SK-N-MC (cell line): ENCODE results near the gene USP6.
"Not testable (repeated sequence)": the region's sequence is repeated elsewhere in the genome, so short reads cannot be mapped to it uniquely, and the experiment has no call there.

Experiments used
- DNase-seq: peaks from one replicate; pipeline ENCODE4 v3.0.0-alpha.2; 2011; ENCODE audit warnings: low read depth, low spot score
- H3K27ac ChIP-seq: fragments of 200-600 bp; sonication (generic); 2 replicates; pipeline ENCODE4 v1.5.1; 2016; ENCODE audit warnings: mixed run types
- H3K36me3 ChIP-seq: fragments of 200-600 bp; sonication (generic); 2 replicates; pipeline ENCODE4 v1.6.1; 2017; ENCODE audit warnings: antibody characterized with exemption, low read length, mixed read lengths; ENCODE audit not compliant: insufficient read depth
- H3K4me3 ChIP-seq: fragments of 200-600 bp; sonication (generic); 2 replicates; pipeline ENCODE4 v1.5.1; 2016
- H3K9ac ChIP-seq: fragments of 200-600 bp; sonication (generic); 2 replicates; pipeline ENCODE4 v1.8.0; 2017; ENCODE audit warnings: mixed run types, mixed read lengths; ENCODE audit not compliant: insufficient read length
- H3K9me3 ChIP-seq: fragments of 200-600 bp; sonication (generic); 2 replicates; pipeline ENCODE4 v1.6.1; 2017; ENCODE audit warnings: low read depth, mild to moderate bottlenecking, antibody characterized with exemption, low read length, moderate library complexity, mixed read lengths
- EZH2 ChIP-seq: fragments of 200-600 bp; sonication (generic); IDR thresholded peaks from one replicate; pipeline ENCODE4 v1.6.1; 2017; ENCODE audit warnings: antibody characterized with exemption
- FOXP2 ChIP-seq: optimal IDR thresholded peaks from 2 replicates; pipeline ENCODE3; 2011; ENCODE audit warnings: mild to moderate bottlenecking, moderate library complexity; ENCODE audit not compliant: insufficient read depth; ENCODE audit errors: extremely low read length, control extremely low read depth
- POLR2AphosphoS5 ChIP-seq: IDR thresholded peaks from 2 replicates; pipeline ENCODE4 v1.6.1; 2012; ENCODE audit warnings: mild to moderate bottlenecking, low read depth, low read length, borderline replicate concordance

The USP6 gene

GRCh38 chr17:5118219-5118618, 2.4 kb downstream of the USP6 start:
- TF ChIP-seq EZH2 (no peak), POLR2AphosphoS5 (no peak), FOXP2 (no peak)
- no peak overlapping the region for H3K9ac ChIP-seq
- no peak overlapping the region for H3K4me3 ChIP-seq
- DNase-seq: no peak
- H3K36me3 ChIP-seq: peaks cover 10% of the 10 kb centered on the region; the same call in 1 of the 2 replicates
- H3K27ac ChIP-seq: no peak overlapping the region
- no peaks in the 10 kb centered on the region for H3K9me3 ChIP-seq

GRCh38 chr17:5120036-5120435, 4.2 kb downstream of the USP6 start:
- Histone ChIP-seq H3K36me3 (no peaks in the 10 kb centered on the region), H3K9me3 (no peaks in the 10 kb centered on the region), H3K4me3 (no peak overlapping the region), H3K27ac (no peak overlapping the region), H3K9ac (no peak overlapping the region)
- no peak for DNase-seq
- no peak for TF ChIP-seq POLR2AphosphoS5

DNA sequence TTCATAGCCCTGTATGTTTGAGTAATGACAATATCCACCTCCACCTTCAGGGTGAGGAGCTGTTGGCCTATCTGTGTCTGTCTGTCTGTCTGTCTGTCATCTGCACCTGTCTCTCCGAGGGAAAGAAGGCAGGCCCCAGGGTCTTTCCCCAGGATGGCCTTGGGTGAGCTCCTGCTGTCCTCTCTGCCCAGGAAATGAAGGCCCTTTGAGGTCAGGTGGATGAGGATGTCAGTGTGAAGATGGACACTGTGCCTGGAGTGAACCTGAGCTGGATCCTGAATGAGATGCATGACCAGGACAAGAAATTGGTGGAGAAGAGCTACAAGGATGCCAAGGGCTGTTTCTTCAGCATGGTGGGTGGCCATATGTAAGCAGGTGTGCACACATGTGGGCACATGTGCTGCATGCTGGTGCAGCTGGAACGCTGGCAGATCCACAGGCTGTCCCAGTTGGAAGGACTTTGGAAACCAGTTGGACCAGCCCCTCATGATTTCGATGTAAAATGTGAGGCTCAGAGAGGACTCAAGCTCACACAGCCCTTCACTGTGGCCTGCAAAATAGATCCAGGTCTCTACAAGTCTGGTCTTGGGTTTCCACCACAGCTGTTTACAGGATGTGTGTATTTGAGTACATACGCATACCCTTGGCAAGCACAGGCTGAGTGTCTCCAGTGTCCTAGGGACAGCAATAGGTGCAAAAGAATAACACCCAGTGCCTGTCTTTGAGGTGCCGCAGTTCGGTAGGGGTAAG, 4.8 kb downstream of the USP6 start:
- H3K4me3 ChIP-seq, H3K36me3 ChIP-seq, H3K9me3 ChIP-seq, DNase-seq, H3K9ac ChIP-seq, H3K27ac ChIP-seq: not testable (repeated sequence)

DNA sequence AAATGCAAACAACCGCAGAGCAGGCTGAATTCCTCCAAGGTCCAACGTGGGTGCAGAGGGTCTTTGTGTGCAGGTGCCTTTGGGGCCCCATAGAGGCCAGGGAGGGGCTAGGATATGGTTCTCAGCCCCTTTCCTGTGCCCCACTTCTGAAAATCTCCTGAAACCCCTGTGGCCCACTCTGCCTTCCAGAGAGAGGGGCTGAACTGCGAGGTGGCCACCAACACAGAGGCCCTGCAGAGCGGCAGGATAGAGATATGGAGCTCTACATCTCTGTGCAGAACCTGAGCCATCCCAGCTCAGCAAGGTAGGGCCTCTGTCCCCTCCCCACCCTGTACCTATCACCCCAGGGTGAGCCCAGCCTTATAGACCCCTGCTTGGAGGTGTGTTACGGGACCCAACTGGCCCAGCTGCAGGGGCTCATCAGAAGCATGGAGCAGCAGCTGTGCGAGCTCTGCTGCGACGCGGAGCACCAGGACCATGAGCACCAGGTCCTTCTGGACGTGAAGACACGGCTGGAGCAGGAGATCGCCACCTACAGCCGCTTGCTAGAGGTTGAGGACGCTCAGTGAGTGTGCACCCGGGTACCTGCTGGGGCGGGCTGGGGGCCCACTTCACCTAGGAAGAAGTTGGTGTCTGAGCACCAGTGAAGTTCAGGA, 5.5 kb downstream of the USP6 start:
- Histone ChIP-seq H3K4me3 (no peak overlapping the region), H3K9ac (no peak overlapping the region), H3K9me3 (no peaks in the 10 kb centered on the region), H3K27ac (no peak overlapping the region), H3K36me3 (no peaks in the 10 kb centered on the region)
- TF ChIP-seq FOXP2 (no peak), EZH2 (no peak), POLR2AphosphoS5 (no peak)
- no peak for DNase-seq

DNA sequence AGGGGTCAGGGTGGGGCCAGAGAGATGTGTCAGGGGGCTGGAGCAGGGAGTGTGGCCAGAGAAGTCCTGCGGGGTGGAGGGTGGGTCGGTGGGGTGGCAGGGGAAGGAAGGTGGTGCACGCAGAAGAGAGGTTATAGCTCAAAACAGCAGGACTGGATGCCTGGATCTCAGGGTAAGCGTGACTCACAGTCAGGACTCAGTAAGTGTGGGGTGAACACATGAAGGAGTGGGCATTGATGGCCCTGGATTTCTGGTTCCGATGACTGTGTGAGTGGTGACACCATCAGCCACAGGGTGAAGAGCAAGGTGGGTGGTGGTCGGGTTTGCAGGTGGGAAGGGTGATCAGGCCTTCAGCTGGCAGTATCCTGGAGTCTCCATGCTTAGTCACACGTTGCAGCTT, 6.2 kb downstream of the USP6 start:
- H3K9ac ChIP-seq, H3K36me3 ChIP-seq, H3K27ac ChIP-seq: not testable (repeated sequence)

GRCh38 chr17:5122586-5123342, 6.9 kb downstream of the USP6 start:
- no peaks in the 10 kb centered on the region for H3K9me3 ChIP-seq
- no peak overlapping the region for H3K9ac ChIP-seq
- TF ChIP-seq EZH2: no peak
- no peak for TF ChIP-seq POLR2AphosphoS5
- no peak for TF ChIP-seq FOXP2
- no peak for DNase-seq
- H3K27ac ChIP-seq: no peak overlapping the region
- peak overlapping the region; percentile 56 for H3K4me3 ChIP-seq
- H3K36me3 ChIP-seq: no peaks in the 10 kb centered on the region

More for the DNA sequence above, 6.2 kb downstream of the USP6 start:
- H3K9me3 ChIP-seq, H3K4me3 ChIP-seq, DNase-seq: not testable (repeated sequence)

DNA sequence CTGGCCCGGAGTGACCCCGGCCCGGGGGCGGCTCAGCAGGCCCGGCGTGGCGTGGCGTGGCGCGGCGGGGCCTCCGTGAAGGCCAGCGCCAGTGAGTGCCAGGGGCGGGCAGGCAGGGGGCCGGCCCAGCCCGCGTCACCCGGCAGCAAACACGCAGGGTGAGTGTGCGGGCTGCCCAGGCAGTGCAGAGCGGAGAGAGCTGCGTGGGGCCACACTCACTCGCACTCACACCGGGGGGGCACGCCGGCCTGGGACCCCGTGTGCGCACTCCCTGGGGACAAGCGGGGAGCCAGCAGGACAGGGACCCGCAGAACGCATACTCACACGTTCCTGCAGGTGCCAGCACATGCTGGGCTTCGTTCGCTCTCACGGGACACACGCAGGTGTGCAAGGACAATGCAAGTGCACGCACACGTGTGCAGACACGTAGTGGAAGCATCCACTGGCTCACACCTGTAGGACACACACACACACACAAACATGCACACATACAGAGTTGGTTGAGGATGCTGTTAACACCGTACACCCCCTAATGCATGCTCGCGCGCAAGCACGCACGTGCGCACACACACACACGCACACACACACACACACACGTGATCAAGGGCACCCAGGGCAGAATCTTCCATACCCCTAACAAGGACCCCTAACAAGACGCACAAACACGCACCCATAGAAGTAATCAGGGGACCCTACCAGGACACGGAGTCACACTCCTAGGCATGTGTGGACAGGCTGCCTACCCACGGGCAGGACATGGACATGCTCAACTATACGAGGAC, 7.7 kb downstream of the USP6 start:
- TF ChIP-seq FOXP2 (no peak), EZH2 (no peak), POLR2AphosphoS5 (no peak)
- no peak for DNase-seq
- Histone ChIP-seq H3K27ac (no peak overlapping the region), H3K9me3 (no peaks in the 10 kb centered on the region), H3K9ac (no peak overlapping the region), H3K36me3 (no peaks in the 10 kb centered on the region), H3K4me3 (no peak overlapping the region)

DNA sequence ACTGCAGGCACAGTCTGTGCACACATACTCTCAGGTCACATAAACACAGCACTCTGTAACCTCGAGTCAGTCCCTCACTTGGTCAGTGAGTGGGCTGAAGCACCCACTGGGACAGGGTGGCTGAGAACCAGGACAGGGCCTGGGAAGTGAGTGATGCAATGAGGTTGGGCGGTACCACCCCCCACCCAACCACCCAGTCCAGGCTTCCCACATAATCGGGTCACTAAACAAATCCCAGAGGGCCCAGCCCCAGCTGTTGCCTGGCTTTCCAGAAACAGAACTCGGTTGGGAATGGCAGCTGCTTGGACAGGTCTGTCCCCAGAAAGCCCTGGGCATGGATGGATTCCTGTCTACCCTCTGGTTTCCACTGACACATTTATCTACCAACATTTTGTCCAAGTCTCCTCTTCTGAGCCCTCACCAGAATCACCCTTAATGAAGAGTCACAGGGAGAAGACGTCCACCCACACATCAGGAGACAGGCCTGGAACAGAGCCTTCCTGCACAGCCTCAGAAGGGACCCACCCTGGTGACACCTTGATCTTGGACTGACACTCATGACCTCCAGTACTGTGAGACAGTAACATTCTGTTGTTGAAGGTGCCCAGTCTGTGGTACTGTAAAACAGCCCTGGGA, 8.4 kb downstream of the USP6 start:
- not testable (repeated sequence) for DNase-seq, H3K36me3 ChIP-seq

GRCh38 chr17:5124896-5125295, 9.1 kb downstream of the USP6 start:
- not testable (repeated sequence) for H3K27ac ChIP-seq, H3K9ac ChIP-seq, H3K36me3 ChIP-seq, DNase-seq, H3K4me3 ChIP-seq, H3K9me3 ChIP-seq

More for the DNA sequence above, 8.4 kb downstream of the USP6 start:
- not testable (repeated sequence) for H3K9ac ChIP-seq, H3K27ac ChIP-seq, H3K4me3 ChIP-seq, H3K9me3 ChIP-seq
